Liver (tissue), 9 donors: Measurements from ENCODE around the gene LRRC26. TPM values are rescaled to one million over a fixed set of nuclear protein-coding genes. Genes with fewer than 3 reads are reported as not detected.

Experiments
- DNase-seq: peaks from one replicate; pipeline ENCODE4 v3.0.0-alpha.2; 2017; ENCODE audit warnings: low spot score
- H3K27ac ChIP-seq, 2 donors: one replicate each; pipeline ENCODE4 v1.7.0; 2013; ENCODE audit warnings: inconsistent platforms in 2 of 2, low read length in 2 of 2, control low read depth in 1 of 2, low read depth in 1 of 2, mild to moderate bottlenecking in 1 of 2
- H3K27me3 ChIP-seq, 4 donors: one replicate each; pipeline versions ENCODE4 v1.6.1 to v1.7.0; 2013; ENCODE audit warnings: low read length in 3 of 4, inconsistent platforms in 1 of 4, mild to moderate bottlenecking in 1 of 4, moderate library complexity in 1 of 4; ENCODE audit not compliant: control insufficient read depth in 4 of 4, insufficient read depth in 4 of 4
- H3K36me3 ChIP-seq, 4 donors: one replicate each; pipeline versions ENCODE4 v1.6.1 to v1.7.0; 2013; ENCODE audit warnings: low read length in 3 of 4, mild to moderate bottlenecking in 3 of 4, low read depth in 1 of 4, moderate library complexity in 1 of 4; ENCODE audit not compliant: control insufficient read depth in 4 of 4, insufficient read depth in 3 of 4
- H3K4me1 ChIP-seq, 4 donors: one replicate each; pipeline versions ENCODE4 v1.6.1 to v1.7.0; 2013; ENCODE audit warnings: low read length in 3 of 4, mild to moderate bottlenecking in 3 of 4, moderate library complexity in 1 of 4; ENCODE audit not compliant: control insufficient read depth in 4 of 4, insufficient read depth in 4 of 4
- H3K4me3 ChIP-seq, 3 donors: one replicate each; pipeline versions ENCODE4 v1.6.1 to v1.7.0; 2013; ENCODE audit warnings: low read length in 3 of 3, control low read depth in 1 of 3, low read depth in 1 of 3, mild to moderate bottlenecking in 1 of 3
- H3K9ac ChIP-seq, 2 donors: one replicate each; pipeline ENCODE4 v1.7.0; 2013; ENCODE audit warnings: low read length in 2 of 2, mild to moderate bottlenecking in 2 of 2, moderate library complexity in 2 of 2, control low read depth in 1 of 2, low read depth in 1 of 2
- H3K9me3 ChIP-seq, 4 donors: one replicate each; pipeline versions ENCODE4 v1.6.1 to v1.7.0; 2013; ENCODE audit warnings: low read length in 3 of 4; ENCODE audit not compliant: control insufficient read depth in 4 of 4
- FOXA1 ChIP-seq: IDR thresholded peaks from 2 replicates; pipeline ENCODE4 v1.6.1; 2016; ENCODE audit warnings: antibody characterized with exemption
- FOXA2 ChIP-seq: IDR thresholded peaks from 2 replicates; pipeline ENCODE4 v1.6.1; 2016; ENCODE audit warnings: antibody characterized with exemption
- GABPA ChIP-seq, 2 donors: IDR thresholded peaks in 1 of 2; conservative IDR thresholded peaks in 1 of 2; 2 replicates each; pipeline ENCODE4 v1.6.1; 2016; ENCODE audit warnings: antibody characterized with exemption in 2 of 2, mild to moderate bottlenecking in 1 of 2, moderate library complexity in 1 of 2
- HNF4A ChIP-seq, 2 donors: conservative IDR thresholded peaks; 2 replicates each; pipeline ENCODE4 v1.6.1; 2016; ENCODE audit warnings: antibody characterized with exemption in 2 of 2, mild to moderate bottlenecking in 2 of 2
- HNF4G ChIP-seq: IDR thresholded peaks from 2 replicates; pipeline ENCODE4 v1.6.1; 2016; ENCODE audit warnings: antibody characterized with exemption
- JUND ChIP-seq, 2 donors: IDR thresholded peaks; 2 replicates each; pipeline ENCODE4 v1.6.1; 2016; ENCODE audit warnings: antibody characterized with exemption in 2 of 2
- NR2F2 ChIP-seq: IDR thresholded peaks from 2 replicates; pipeline ENCODE4 v1.6.1; 2016; ENCODE audit warnings: antibody characterized with exemption
- RAD21 ChIP-seq, 2 donors: IDR thresholded peaks; 2 replicates each; pipeline ENCODE4 v1.6.1; 2016; ENCODE audit warnings: antibody characterized with exemption in 2 of 2, mild to moderate bottlenecking in 2 of 2
- SP1 ChIP-seq: IDR thresholded peaks from 2 replicates; pipeline ENCODE4 v1.6.1; 2018; ENCODE audit warnings: antibody characterized with exemption, mild to moderate bottlenecking
- TAF1 ChIP-seq: conservative IDR thresholded peaks from 2 replicates; pipeline ENCODE4 v1.6.1; 2016; ENCODE audit warnings: antibody characterized with exemption, mild to moderate bottlenecking
- YY1 ChIP-seq: IDR thresholded peaks from 2 replicates; pipeline ENCODE4 v1.6.1; 2016; ENCODE audit warnings: antibody characterized with exemption, mild to moderate bottlenecking
- WGBS: extraction: QIAGEN DNeasy Blood & Tissue Kit; methylation state at CpG from one replicate; pipeline ENCODE4 v1.1.7; 2013; 5-methylcytosine and 5-hydroxymethylcytosine counted together
- polyA plus RNA-seq, 2 donors: library from polyadenylated mRNA; stranded (reverse) in 1 of 2; unstranded in 1 of 2; fragments of 200-250 nt in 1 of 2; fragments of >200 nt in 1 of 2; fragmentation: Nextera tagmentation in 1 of 2; extraction: Ambion mirVana in 1 of 2; gene quantifications; one replicate each; pipeline versions ENCODE4 v1.2.1 to v1.2.3, GENCODE V29; 2013 to 2015
- total RNA-seq, 2 donors: library from RNA; depleted of rRNA; stranded (reverse); fragments of >200 nt; gene quantifications; one replicate each; pipeline ENCODE4 v1.2.3, GENCODE V29; 2014
- TF ChIP-seq, protein P1 (sequence below): fragments of 150-350 bp; IDR thresholded peaks from 2 replicates; pipeline ENCODE4 v1.5.1; 2017; ENCODE audit warnings: improper control_type of control experiment, low read depth, low read length; ENCODE audit not compliant: missing input control
- TF ChIP-seq, protein P2 (sequence below): IDR thresholded peaks from 2 replicates; pipeline ENCODE4 v1.6.1; 2016; ENCODE audit warnings: antibody characterized with exemption
- TF ChIP-seq, protein P3 (sequence below): IDR thresholded peaks from 2 replicates; pipeline ENCODE4 v1.6.1; 2016; ENCODE audit warnings: antibody characterized with exemption
- TF ChIP-seq, protein P4 (sequence below): IDR thresholded peaks from 2 replicates; pipeline ENCODE4 v1.6.1; 2016; ENCODE audit warnings: antibody characterized with exemption
- TF ChIP-seq, protein P5 (sequence below): IDR thresholded peaks from 2 replicates; pipeline ENCODE4 v1.6.1; 2016; ENCODE audit warnings: antibody characterized with exemption, mild to moderate bottlenecking
- donor health status: healthy.
- donor health status: healthy.
- donor health status: healthy.
- donor health status: healthy.
- donor health status: healthy.

Gene LRRC26
- total and polyA plus RNA-seq, 4 donors: 0.09 to 0.17 TPM; not detected in 2

DNA sequence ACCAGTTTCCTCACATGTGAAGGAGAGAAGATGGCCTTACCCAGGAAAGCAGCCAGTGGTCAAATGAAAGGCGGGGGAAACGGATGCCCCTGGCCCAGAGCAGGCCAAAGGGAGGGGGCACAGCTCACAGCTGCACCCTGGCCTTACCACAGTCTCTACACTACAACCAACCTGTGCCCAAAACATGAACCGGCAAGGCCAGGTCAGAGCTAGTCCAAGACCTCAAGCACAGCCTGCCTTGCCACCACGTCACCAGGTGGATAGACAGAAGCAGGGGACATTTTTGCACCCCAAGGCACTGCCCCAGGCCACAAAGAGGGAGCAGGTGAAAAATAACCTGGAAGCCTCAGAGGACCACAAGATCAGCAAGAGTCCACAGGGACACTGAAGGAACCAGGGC, 26.4 kb downstream of the LRRC26 start:
- 56% methylated on average over 4 of the region's 4 CpGs for WGBS
- no peaks in the 10 kb centered on the region for H3K9me3 ChIP-seq
- no peaks in the 10 kb centered on the region for H3K4me1 ChIP-seq
- H3K4me3 ChIP-seq: no peak overlapping the region
- H3K9ac ChIP-seq: no peak overlapping the region
- TF ChIP-seq GABPA (IDR thresholded peaks at IDR 0.05 in 1 of 2, conservative IDR thresholded peaks at IDR 0.05 in 1 of 2): no peak
- TF ChIP-seq, protein P1, sequence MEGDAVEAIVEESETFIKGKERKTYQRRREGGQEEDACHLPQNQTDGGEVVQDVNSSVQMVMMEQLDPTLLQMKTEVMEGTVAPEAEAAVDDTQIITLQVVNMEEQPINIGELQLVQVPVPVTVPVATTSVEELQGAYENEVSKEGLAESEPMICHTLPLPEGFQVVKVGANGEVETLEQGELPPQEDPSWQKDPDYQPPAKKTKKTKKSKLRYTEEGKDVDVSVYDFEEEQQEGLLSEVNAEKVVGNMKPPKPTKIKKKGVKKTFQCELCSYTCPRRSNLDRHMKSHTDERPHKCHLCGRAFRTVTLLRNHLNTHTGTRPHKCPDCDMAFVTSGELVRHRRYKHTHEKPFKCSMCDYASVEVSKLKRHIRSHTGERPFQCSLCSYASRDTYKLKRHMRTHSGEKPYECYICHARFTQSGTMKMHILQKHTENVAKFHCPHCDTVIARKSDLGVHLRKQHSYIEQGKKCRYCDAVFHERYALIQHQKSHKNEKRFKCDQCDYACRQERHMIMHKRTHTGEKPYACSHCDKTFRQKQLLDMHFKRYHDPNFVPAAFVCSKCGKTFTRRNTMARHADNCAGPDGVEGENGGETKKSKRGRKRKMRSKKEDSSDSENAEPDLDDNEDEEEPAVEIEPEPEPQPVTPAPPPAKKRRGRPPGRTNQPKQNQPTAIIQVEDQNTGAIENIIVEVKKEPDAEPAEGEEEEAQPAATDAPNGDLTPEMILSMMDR: no peak
- no peak for TF ChIP-seq FOXA2
- TF ChIP-seq, protein P2, sequence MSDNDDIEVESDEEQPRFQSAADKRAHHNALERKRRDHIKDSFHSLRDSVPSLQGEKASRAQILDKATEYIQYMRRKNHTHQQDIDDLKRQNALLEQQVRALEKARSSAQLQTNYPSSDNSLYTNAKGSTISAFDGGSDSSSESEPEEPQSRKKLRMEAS: no peak
- TF ChIP-seq, protein P3, sequence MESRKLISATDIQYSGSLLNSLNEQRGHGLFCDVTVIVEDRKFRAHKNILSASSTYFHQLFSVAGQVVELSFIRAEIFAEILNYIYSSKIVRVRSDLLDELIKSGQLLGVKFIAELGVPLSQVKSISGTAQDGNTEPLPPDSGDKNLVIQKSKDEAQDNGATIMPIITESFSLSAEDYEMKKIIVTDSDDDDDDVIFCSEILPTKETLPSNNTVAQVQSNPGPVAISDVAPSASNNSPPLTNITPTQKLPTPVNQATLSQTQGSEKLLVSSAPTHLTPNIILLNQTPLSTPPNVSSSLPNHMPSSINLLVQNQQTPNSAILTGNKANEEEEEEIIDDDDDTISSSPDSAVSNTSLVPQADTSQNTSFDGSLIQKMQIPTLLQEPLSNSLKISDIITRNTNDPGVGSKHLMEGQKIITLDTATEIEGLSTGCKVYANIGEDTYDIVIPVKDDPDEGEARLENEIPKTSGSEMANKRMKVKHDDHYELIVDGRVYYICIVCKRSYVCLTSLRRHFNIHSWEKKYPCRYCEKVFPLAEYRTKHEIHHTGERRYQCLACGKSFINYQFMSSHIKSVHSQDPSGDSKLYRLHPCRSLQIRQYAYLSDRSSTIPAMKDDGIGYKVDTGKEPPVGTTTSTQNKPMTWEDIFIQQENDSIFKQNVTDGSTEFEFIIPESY: no peak
- peaks cover 5 to 6% (median 5%) of the 10 kb centered on the region in 4 donors for H3K27me3 ChIP-seq
- DNase-seq: no peak
- H3K36me3 ChIP-seq: no peaks in the 10 kb centered on the region
- H3K27ac ChIP-seq: no peak overlapping the region

DNA sequence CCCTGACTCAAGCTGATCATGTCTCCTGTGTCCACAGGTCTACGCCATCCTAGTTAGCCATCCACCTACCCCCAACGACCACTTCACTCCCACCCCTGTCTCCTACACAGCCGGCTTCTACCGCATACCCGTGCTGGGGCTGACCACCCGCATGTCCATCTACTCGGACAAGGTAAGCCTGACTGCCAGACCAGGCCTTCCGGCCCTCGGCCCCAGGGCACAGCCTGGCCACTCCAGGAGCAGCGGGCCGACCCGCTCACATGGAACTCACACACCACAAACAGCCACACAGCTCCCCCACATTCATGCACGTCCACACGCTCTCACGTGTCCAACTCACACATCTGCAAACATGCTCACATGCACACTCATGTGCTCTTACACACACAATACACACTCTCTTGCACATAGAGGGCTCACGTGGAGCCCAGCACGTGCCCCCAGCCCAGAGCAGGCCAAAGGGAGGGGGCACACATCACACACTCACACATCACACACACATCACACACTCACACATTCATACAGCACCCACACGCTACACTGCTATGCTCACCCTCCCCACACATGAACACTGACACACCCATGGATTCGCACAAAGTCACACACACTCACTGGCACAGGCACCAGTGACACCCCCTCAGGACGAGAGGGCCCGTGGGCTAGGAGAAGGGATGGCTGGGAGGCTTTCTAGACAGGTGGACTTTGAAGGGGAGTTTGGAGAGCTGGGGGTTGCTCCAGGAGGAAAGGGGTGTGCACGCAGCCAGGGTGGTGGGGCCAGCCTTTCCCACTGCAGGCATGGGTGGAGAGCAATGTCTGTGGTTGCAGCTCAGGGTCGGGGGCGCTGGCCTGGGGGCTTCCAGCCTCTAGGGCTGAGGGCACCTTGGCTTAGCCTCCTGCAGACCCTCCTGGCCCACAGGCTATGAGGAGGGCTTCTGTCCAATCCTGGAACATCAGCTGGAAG, 27.6 kb downstream of the LRRC26 start:
- TF ChIP-seq, protein P1: no peak
- TF ChIP-seq, protein P3: no peak
- TF ChIP-seq, protein P4, sequence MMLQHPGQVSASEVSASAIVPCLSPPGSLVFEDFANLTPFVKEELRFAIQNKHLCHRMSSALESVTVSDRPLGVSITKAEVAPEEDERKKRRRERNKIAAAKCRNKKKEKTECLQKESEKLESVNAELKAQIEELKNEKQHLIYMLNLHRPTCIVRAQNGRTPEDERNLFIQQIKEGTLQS: no peak
- TF ChIP-seq TAF1 (no peak), YY1 (no peak), NR2F2 (no peak), FOXA1 (no peak), JUND (IDR thresholded peaks at IDR 0.05) (no peak), SP1 (no peak), HNF4A (conservative IDR thresholded peaks at IDR 0.05) (no peak), FOXA2 (no peak), HNF4G (no peak), RAD21 (IDR thresholded peaks at IDR 0.05) (no peak)
- TF ChIP-seq, protein P2: no peak
- TF ChIP-seq, protein P5, sequence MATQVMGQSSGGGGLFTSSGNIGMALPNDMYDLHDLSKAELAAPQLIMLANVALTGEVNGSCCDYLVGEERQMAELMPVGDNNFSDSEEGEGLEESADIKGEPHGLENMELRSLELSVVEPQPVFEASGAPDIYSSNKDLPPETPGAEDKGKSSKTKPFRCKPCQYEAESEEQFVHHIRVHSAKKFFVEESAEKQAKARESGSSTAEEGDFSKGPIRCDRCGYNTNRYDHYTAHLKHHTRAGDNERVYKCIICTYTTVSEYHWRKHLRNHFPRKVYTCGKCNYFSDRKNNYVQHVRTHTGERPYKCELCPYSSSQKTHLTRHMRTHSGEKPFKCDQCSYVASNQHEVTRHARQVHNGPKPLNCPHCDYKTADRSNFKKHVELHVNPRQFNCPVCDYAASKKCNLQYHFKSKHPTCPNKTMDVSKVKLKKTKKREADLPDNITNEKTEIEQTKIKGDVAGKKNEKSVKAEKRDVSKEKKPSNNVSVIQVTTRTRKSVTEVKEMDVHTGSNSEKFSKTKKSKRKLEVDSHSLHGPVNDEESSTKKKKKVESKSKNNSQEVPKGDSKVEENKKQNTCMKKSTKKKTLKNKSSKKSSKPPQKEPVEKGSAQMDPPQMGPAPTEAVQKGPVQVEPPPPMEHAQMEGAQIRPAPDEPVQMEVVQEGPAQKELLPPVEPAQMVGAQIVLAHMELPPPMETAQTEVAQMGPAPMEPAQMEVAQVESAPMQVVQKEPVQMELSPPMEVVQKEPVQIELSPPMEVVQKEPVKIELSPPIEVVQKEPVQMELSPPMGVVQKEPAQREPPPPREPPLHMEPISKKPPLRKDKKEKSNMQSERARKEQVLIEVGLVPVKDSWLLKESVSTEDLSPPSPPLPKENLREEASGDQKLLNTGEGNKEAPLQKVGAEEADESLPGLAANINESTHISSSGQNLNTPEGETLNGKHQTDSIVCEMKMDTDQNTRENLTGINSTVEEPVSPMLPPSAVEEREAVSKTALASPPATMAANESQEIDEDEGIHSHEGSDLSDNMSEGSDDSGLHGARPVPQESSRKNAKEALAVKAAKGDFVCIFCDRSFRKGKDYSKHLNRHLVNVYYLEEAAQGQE: no peak
- Histone ChIP-seq H3K4me1 (no peaks in the 10 kb centered on the region), H3K4me3 (no peak overlapping the region), H3K9ac (no peak overlapping the region), H3K36me3 (no peaks in the 10 kb centered on the region), H3K9me3 (no peaks in the 10 kb centered on the region), H3K27ac (no peak overlapping the region), H3K27me3 (peaks cover 6 to 13% (median 10%) of the 10 kb centered on the region in 4 donors)
- no peak for DNase-seq
- WGBS: 71% methylated on average over 24 of the region's 24 CpGs
